KMS-11 (cell line): ENCODE data around the gene ZRANB1.

Experiments
- H2AFZ ChIP-seq: fragments of 200-600 bp; sonication (generic); 2 replicates; pipeline ENCODE4 v1.6.1; 2016; ENCODE audit warnings: antibody characterized with exemption, mixed run types, low read depth
- H3K27ac ChIP-seq: fragments of 200-600 bp; sonication (generic); 2 replicates; pipeline ENCODE4 v1.6.1; 2016; ENCODE audit warnings: mild to moderate bottlenecking, mixed run types
- H3K27me3 ChIP-seq: fragments of 200-600 bp; sonication (generic); 2 replicates; pipeline ENCODE4 v1.6.1; 2017; ENCODE audit warnings: mild to moderate bottlenecking, low read depth, mixed run types, moderate library complexity; ENCODE audit not compliant: insufficient read depth
- H3K36me3 ChIP-seq: fragments of 200-600 bp; sonication (generic); 2 replicates; pipeline ENCODE4 v1.6.1; 2017; ENCODE audit warnings: mild to moderate bottlenecking, mixed run types; ENCODE audit not compliant: insufficient read depth
- H3K4me1 ChIP-seq: fragments of 200-600 bp; sonication (generic); 2 replicates; pipeline ENCODE4 v1.6.1; 2016; ENCODE audit warnings: mild to moderate bottlenecking, low read depth, mixed run types; ENCODE audit not compliant: poor library complexity, severe bottlenecking
- H3K4me2 ChIP-seq: fragments of 200-600 bp; sonication (generic); 2 replicates; pipeline ENCODE4 v1.7.0; 2016; ENCODE audit warnings: mild to moderate bottlenecking, mixed run types
- H3K4me3 ChIP-seq: fragments of 200-600 bp; sonication (generic); IDR thresholded peaks from 2 replicates; pipeline ENCODE4 v1.6.1; 2017; ENCODE audit warnings: low read depth, low read length, mixed read lengths; ENCODE audit not compliant: insufficient read depth
- H3K79me2 ChIP-seq: fragments of 200-600 bp; sonication (generic); 2 replicates; pipeline ENCODE4 v1.6.1; 2016; ENCODE audit warnings: low read depth, mixed run types; ENCODE audit not compliant: insufficient read depth
- H3K9ac ChIP-seq: fragments of 200-600 bp; sonication (generic); 2 replicates; pipeline ENCODE4 v1.6.1; 2016; ENCODE audit warnings: mild to moderate bottlenecking, mixed run types
- H4K20me1 ChIP-seq: fragments of 200-600 bp; sonication (generic); 2 replicates; pipeline ENCODE4 v1.6.1; 2016; ENCODE audit warnings: mild to moderate bottlenecking, mixed run types; ENCODE audit not compliant: insufficient read depth
- TF ChIP-seq, protein P1 (sequence below): fragments of 200-600 bp; sonication (generic); conservative IDR thresholded peaks from 2 replicates; pipeline ENCODE4 v1.6.1; 2017; ENCODE audit warnings: low read depth, mild to moderate bottlenecking, antibody characterized with exemption, low read length, moderate library complexity, mixed read lengths

ZRANB1 gene

GRCh38 chr10:124998624-124999291, 56.8 kb downstream of the ZRANB1 start:
- Histone ChIP-seq H3K27me3 (no peaks in the 10 kb centered on the region), H3K4me1 (no peaks in the 10 kb centered on the region), H4K20me1 (no peaks in the 10 kb centered on the region), H3K9ac (no peak overlapping the region), H3K4me2 (no peak overlapping the region), H3K4me3 (no peak overlapping the region), H2AFZ (no peak overlapping the region), H3K79me2 (no peaks in the 10 kb centered on the region), H3K27ac (no peak overlapping the region), H3K36me3 (no peaks in the 10 kb centered on the region)
- TF ChIP-seq, protein P1, sequence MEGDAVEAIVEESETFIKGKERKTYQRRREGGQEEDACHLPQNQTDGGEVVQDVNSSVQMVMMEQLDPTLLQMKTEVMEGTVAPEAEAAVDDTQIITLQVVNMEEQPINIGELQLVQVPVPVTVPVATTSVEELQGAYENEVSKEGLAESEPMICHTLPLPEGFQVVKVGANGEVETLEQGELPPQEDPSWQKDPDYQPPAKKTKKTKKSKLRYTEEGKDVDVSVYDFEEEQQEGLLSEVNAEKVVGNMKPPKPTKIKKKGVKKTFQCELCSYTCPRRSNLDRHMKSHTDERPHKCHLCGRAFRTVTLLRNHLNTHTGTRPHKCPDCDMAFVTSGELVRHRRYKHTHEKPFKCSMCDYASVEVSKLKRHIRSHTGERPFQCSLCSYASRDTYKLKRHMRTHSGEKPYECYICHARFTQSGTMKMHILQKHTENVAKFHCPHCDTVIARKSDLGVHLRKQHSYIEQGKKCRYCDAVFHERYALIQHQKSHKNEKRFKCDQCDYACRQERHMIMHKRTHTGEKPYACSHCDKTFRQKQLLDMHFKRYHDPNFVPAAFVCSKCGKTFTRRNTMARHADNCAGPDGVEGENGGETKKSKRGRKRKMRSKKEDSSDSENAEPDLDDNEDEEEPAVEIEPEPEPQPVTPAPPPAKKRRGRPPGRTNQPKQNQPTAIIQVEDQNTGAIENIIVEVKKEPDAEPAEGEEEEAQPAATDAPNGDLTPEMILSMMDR = no peak

DNA sequence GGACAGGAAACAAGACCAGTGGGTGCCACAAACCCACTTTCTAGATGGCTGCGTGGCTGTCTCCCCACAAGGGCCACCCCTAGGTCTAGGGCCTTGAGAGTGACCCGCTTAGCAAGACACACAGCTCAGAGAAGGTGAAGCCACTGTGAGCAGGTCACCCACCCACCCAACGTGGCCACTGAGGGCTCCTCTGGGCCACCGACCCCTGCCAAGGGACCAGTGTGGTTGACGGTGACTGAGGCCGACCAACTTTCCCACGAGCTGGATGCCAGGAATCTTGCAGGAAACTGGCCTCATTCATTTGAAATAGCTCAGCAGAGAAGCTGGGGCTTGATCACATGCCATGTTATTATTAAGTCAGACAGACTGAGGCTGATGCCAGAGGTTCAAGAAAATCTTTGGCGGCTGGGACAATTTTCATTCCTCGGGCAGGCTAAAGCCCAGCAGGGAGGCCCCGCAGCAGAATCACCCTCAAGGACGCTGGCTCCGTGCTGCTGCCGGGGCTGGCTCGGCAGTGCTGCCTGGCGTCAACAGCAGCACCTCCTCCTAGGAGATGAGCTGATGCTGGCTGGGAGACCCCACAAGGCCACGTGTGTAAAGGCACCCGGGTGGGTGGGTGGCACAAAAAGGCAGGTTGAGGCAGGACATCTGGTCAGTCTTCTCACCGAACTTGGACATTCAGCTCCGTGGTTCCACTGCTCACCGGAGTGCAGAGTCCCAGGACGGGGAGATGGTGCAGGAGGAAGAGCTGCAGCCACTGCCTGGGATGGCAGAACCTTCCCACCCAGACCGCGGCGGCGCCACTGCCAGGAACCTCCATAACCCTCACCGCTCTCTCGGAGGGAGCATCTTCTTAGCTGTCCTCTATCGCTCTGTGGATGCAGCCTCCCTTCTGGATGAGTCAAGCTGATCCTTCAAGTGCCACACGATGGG, 57.8 kb downstream of the ZRANB1 start:
- H3K27me3 ChIP-seq = no peaks in the 10 kb centered on the region
- H3K4me2 ChIP-seq = no peak overlapping the region
- TF ChIP-seq, protein P1 = no peak
- H3K9ac ChIP-seq = no peak overlapping the region
- no peak overlapping the region for H2AFZ ChIP-seq
- H3K4me3 ChIP-seq = no peak overlapping the region
- no peaks in the 10 kb centered on the region for H4K20me1 ChIP-seq
- H3K27ac ChIP-seq = no peak overlapping the region
- no peaks in the 10 kb centered on the region for H3K36me3 ChIP-seq
- H3K79me2 ChIP-seq = no peaks in the 10 kb centered on the region
- H3K4me1 ChIP-seq = no peaks in the 10 kb centered on the region

DNA sequence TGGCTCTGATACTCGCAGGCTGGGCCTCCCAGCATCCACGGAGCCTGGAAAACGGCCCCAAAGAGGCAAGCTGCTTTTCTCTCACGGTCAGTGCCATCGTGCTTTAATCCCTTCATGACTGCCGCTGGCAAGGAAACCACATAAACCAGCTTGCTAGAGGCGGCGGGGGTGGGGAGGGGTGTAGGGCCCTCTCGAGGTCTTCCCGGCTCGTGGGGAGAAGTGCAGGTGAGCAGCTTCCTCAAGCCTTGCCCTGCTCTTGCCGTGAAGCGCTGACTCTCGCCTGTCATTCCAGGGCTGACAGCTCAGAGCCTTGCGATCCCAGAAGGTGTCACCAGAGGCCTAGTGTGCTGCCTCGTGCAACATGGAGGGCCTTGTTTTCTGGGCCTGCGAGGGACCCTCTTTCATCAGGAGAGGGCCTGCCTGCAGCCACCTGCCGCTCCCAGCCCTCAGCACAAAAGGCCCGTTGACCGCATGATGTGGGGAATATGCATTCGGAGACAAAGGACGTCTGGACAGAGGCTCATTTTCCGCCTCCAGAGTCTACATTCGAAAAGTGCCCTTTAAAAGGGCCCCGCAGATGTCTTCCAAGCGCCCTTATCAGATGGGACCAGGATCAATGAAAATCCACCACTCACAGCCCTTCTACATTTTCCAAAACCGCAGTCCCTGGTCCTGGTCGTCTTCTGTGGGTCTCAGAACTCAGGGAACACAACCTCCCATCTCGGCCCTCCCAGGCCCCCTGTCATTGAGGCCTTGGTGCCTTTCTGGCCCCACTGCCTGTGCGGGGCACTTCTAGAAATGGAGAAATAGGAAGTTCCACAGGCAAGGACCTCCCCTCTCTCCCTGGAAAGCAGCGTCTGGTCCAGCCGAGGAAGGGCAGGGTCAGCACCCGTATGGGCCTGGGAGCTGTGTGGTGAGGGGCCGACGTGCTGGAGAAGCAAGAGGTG, 58.7 kb downstream of the ZRANB1 start:
- TF ChIP-seq, protein P1 = no peak
- no peaks in the 10 kb centered on the region for H3K79me2 ChIP-seq
- no peaks in the 10 kb centered on the region for H4K20me1 ChIP-seq
- no peaks in the 10 kb centered on the region for H3K27me3 ChIP-seq
- H3K36me3 ChIP-seq = no peaks in the 10 kb centered on the region
- H3K4me3 ChIP-seq = no peak overlapping the region
- no peak overlapping the region for H3K27ac ChIP-seq
- H2AFZ ChIP-seq = no peak overlapping the region
- H3K9ac ChIP-seq = no peak overlapping the region
- H3K4me2 ChIP-seq = no peak overlapping the region
- no peaks in the 10 kb centered on the region for H3K4me1 ChIP-seq

DNA sequence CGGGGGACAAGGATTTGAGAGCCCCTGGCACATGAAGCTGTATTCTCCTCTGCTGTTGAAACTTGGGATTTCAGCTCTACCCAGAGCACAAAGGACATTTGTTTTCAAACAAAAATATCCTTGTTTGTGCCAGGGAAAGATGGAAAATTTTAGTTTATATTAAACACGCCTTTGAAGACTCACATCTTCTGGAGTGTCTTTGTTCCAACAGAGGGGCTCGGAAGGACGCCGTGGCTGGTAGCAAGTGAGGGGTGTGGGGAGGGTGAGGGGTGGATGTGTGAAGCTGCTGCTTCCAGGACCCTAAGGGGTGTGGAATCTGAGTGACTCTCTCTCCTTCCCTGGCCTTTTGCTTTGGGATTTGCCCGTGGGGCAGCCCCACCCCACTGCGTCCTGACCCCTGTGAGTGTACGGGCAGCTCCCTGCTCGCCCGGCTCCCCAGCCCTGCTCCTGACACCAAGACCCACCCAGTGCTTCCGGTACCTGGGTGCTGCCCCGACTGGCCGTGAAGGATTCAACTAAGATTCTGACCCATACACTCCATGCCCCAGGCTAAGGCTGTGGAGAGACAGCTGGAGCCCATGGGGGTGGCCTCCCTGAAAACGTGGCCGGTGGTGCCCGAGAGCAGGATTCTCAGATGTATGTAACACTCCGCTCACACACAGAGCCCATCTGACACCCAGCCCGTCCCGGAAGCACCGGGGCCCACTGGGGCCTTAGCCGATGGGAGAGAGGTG, 59.6 kb downstream of the ZRANB1 start:
- no peaks in the 10 kb centered on the region for H3K4me1 ChIP-seq
- no peak overlapping the region for H3K9ac ChIP-seq
- no peak overlapping the region for H3K4me2 ChIP-seq
- no peak overlapping the region for H3K27ac ChIP-seq
- no peak overlapping the region for H3K4me3 ChIP-seq
- TF ChIP-seq, protein P1 = no peak
- no peaks in the 10 kb centered on the region for H3K79me2 ChIP-seq
- H4K20me1 ChIP-seq = no peaks in the 10 kb centered on the region
- H3K27me3 ChIP-seq = no peaks in the 10 kb centered on the region
- H3K36me3 ChIP-seq = no peaks in the 10 kb centered on the region
- H2AFZ ChIP-seq = no peak overlapping the region
